ENCODE measurements around the gene USP17L25.
"Not testable (repeated sequence)": the region's sequence is repeated elsewhere in the genome, so short reads cannot be mapped to it uniquely, and the experiment has no call there.

USP17L25 gene, protein sequence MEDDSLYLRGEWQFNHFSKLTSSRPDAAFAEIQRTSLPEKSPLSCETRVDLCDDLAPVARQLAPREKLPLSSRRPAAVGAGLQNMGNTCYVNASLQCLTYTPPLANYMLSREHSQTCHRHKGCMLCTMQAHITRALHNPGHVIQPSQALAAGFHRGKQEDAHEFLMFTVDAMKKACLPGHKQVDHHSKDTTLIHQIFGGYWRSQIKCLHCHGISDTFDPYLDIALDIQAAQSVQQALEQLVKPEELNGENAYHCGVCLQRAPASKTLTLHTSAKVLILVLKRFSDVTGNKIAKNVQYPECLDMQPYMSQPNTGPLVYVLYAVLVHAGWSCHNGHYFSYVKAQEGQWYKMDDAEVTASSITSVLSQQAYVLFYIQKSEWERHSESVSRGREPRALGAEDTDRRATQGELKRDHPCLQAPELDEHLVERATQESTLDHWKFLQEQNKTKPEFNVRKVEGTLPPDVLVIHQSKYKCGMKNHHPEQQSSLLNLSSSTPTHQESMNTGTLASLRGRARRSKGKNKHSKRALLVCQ

DNA sequence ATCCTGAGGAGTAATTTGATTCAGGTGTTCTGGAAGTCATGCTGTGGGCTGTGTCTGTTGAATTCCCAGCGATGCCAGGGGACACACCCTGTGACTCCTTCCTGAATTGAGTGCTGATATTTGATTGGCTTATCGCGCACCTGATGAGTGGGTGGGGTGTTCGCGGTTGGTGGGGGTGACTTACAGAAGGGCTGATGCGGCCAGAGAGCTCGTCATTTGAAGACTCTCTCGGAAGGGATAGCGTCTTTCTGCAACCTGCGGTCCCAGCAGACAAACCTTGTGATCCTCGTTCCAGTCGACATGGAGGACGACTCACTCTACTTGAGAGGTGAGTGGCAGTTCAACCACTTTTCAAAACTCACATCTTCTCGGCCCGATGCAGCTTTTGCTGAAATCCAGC lies at the start of gene USP17L25:
Gene USP17L25 (plus strand): TSS at position 301 of the 400 bp plus-strand sequence. CDS start 0 bp downstream, at position 301.
- intact Hi-C loops (cut with DNase I); DNase-seq: not testable (repeated sequence)

DNA sequence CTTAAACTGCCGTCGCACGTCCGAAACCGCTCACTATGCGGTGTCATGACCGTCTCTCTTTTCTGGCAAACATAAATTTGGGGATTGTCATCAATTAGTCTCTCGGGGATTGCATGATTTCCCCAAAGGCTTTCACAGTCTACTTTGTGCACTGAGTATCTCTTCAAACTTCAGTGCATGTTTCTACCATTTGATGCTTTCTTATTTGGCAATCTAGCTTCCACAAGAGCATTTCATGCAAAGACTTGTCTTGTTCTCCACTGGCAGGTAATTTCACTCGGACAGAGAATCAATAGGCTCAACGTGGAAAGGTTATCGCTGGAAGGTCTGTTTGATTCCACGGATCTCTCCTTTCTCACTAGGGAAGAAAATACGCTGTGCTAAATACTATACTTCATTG lies 5.5 kb upstream of the USP17L25 start:
- DNase-seq; intact Hi-C loops (cut with DNase I): not testable (repeated sequence)

DNA sequence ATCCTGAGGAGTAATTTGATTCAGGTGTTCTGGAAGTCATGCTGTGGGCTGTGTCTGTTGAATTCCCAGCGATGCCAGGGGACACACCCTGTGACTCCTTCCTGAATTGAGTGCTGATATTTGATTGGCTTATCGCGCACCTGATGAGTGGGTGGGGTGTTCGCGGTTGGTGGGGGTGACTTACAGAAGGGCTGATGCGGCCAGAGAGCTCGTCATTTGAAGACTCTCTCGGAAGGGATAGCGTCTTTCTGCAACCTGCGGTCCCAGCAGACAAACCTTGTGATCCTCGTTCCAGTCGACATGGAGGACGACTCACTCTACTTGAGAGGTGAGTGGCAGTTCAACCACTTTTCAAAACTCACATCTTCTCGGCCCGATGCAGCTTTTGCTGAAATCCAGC lies 4.8 kb upstream of the USP17L25 start, which contains the start of gene USP17L24:
Gene USP17L24 (plus strand): TSS at position 301 of the 400 bp plus-strand sequence. CDS start 0 bp downstream, at position 301.
- DNase-seq; intact Hi-C loops (cut with DNase I): not testable (repeated sequence)

DNA sequence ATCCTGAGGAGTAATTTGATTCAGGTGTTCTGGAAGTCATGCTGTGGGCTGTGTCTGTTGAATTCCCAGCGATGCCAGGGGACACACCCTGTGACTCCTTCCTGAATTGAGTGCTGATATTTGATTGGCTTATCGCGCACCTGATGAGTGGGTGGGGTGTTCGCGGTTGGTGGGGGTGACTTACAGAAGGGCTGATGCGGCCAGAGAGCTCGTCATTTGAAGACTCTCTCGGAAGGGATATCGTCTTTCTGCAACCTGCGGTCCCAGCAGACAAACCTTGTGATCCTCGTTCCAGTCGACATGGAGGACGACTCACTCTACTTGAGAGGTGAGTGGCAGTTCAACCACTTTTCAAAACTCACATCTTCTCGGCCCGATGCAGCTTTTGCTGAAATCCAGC lies 4.6 kb downstream of the USP17L25 start, which contains the start of gene USP17L26:
Gene USP17L26 (plus strand): TSS at position 301 of the 400 bp plus-strand sequence. CDS start 0 bp downstream, at position 301.
- intact Hi-C loops (cut with DNase I): not testable (repeated sequence)

DNA sequence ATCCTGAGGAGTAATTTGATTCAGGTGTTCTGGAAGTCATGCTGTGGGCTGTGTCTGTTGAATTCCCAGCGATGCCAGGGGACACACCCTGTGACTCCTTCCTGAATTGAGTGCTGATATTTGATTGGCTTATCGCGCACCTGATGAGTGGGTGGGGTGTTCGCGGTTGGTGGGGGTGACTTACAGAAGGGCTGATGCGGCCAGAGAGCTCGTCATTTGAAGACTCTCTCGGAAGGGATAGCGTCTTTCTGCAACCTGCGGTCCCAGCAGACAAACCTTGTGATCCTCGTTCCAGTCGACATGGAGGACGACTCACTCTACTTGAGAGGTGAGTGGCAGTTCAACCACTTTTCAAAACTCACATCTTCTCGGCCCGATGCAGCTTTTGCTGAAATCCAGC lies 9.4 kb downstream of the USP17L25 start, which contains the start of gene USP17L5:
Gene USP17L5 (plus strand): TSS at position 301 of the 400 bp plus-strand sequence. CDS start 0 bp downstream, at position 301.
- DNase-seq; intact Hi-C loops (cut with DNase I): not testable (repeated sequence)

More for the DNA sequence above, 4.6 kb downstream of the USP17L25 start, which contains the start of gene USP17L26:
- DNase-seq: not testable (repeated sequence)

DNA sequence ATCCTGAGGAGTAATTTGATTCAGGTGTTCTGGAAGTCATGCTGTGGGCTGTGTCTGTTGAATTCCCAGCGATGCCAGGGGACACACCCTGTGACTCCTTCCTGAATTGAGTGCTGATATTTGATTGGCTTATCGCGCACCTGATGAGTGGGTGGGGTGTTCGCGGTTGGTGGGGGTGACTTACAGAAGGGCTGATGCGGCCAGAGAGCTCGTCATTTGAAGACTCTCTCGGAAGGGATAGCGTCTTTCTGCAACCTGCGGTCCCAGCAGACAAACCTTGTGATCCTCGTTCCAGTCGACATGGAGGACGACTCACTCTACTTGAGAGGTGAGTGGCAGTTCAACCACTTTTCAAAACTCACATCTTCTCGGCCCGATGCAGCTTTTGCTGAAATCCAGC lies 14.1 kb downstream of the USP17L25 start, which contains the start of gene USP17L27:
Gene USP17L27 (plus strand): TSS at position 301 of the 400 bp plus-strand sequence. CDS start 0 bp downstream, at position 301.
- DNase-seq; intact Hi-C loops (cut with DNase I): not testable (repeated sequence)

DNA sequence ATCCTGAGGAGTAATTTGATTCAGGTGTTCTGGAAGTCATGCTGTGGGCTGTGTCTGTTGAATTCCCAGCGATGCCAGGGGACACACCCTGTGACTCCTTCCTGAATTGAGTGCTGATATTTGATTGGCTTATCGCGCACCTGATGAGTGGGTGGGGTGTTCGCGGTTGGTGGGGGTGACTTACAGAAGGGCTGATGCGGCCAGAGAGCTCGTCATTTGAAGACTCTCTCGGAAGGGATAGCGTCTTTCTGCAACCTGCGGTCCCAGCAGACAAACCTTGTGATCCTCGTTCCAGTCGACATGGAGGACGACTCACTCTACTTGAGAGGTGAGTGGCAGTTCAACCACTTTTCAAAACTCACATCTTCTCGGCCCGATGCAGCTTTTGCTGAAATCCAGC lies 18.9 kb downstream of the USP17L25 start, which contains the start of gene USP17L28:
Gene USP17L28 (plus strand): TSS at position 301 of the 400 bp plus-strand sequence. CDS start 0 bp downstream, at position 301.
- DNase-seq; intact Hi-C loops (cut with DNase I): not testable (repeated sequence)

DNA sequence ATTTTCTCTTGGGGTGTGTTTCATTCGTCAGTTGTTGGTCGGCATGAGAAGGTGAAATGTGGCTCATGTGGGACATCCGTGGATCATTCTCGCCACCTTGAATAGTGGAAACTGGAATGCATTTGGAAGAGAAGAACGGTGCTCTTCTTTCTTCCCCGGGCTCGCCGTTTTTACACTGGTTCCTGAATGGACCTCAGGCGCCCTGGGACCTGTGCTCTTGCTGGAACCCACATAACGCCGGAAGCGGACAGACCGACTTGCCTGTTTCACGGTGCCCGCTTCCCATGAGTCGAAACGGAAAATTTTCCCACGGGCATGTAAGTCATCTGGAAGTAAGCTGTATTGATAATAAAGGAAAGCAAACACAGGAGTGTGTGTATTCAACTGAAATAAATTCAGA lies 21.2 kb downstream of the USP17L25 start:
- peak in 2 of 10 donors; percentile 38 to 97 for DNase-seq
- intact Hi-C loops (cut with DNase I): not testable (repeated sequence)

DNA sequence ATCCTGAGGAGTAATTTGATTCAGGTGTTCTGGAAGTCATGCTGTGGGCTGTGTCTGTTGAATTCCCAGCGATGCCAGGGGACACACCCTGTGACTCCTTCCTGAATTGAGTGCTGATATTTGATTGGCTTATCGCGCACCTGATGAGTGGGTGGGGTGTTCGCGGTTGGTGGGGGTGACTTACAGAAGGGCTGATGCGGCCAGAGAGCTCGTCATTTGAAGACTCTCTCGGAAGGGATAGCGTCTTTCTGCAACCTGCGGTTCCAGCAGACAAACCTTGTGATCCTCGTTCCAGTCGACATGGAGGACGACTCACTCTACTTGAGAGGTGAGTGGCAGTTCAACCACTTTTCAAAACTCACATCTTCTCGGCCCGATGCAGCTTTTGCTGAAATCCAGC lies 23.6 kb downstream of the USP17L25 start, which contains the start of gene USP17L29:
Gene USP17L29 (plus strand): TSS at position 301 of the 400 bp plus-strand sequence. CDS start 0 bp downstream, at position 301.
- intact Hi-C loops (cut with DNase I); DNase-seq: not testable (repeated sequence)

DNA sequence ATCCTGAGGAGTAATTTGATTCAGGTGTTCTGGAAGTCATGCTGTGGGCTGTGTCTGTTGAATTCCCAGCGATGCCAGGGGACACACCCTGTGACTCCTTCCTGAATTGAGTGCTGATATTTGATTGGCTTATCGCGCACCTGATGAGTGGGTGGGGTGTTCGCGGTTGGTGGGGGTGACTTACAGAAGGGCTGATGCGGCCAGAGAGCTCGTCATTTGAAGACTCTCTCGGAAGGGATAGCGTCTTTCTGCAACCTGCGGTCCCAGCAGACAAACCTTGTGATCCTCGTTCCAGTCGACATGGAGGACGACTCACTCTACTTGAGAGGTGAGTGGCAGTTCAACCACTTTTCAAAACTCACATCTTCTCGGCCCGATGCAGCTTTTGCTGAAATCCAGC lies 33.1 kb downstream of the USP17L25 start, which contains the start of gene USP17L30:
Gene USP17L30 (plus strand): TSS at position 301 of the 400 bp plus-strand sequence. CDS start 0 bp downstream, at position 301.
- intact Hi-C loops (cut with DNase I): not testable (repeated sequence)

DNA sequence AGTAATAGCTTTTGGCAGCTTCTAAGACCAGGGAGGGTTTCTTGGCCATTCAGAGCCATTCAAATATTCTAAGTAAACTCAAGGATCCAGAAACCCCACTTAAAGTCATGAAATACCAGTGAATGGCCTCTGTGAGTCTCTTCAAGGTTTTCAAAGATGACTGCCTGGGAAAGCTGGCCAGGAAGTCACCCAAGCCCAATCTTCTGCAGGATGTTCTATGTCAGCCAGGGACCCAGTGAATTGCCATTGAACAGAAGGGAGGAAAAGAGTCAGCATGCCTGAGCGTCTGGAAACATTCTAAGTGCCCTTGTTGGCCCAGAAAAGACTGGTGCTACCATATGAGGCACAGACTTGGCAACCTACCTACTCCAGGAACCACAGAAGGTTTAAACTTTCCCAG lies 50.2 kb downstream of the USP17L25 start:
- intact Hi-C loops (cut with DNase I); DNase-seq: not testable (repeated sequence)

More for the DNA sequence above, 33.1 kb downstream of the USP17L25 start, which contains the start of gene USP17L30:
- DNase-seq: not testable (repeated sequence)

Measured in posterior cingulate gyrus (tissue), 11 donors.